ENCODE data around the gene ITGA3.

ITGA3 gene

DNA sequence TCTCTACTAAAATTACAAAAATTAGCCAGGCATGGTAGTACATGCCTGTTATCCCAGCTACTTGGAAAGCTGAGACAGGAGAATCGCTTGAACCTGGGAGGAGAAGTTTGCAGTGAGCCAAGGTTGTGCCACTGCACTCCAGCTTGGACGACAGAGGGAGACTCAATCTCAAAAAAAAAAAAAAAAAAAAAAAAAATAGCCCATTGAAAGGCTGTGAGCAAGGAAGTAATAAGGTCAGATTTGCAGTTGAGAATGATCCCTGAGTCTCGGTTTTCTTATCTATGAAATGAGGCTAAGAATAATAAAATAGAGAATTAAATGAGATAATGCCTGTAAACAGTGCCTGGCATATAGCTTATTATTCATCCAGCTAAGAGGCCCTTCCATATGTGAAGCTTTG is 37.9 kb downstream of the ITGA3 start:
- TF ChIP-seq POLR2A (IDR thresholded peaks at IDR 0.05; ENCODE audit: low read depth, low read length) = no peak
- no peak for DNase-seq (ENCODE audit: insufficient read length, low spot score)
- FAIRE-seq = no peak

DNA sequence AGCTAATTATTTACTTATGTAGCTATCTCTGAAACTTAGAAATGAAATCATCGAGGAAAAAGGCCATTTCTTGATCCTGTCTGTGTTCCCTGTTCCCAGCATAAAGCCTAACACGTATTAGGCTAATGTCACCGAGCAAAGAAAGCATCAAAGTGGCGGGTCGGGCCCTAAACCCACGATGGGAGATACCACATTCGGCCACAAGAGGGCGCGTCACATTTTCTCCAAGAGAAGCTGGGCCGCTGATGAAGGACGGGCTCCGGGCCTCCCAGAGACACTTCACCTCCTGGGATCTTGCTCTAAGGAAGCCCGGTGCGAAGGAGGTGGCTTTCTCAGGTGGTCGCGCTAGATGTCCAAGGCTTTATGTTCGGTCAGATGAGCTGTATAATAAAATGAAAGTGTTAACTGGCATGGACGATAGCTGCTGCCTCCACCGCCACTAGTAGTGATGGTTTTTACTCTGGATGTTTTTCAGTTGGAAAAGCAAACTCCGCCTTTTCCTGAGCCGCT is 38.4 kb downstream of the ITGA3 start:
- FAIRE-seq (no peak), DNase-seq (ENCODE audit: insufficient read length, low spot score) (no peak)
- no peak for TF ChIP-seq POLR2A (IDR thresholded peaks at IDR 0.05; ENCODE audit: low read depth, low read length)

DNA sequence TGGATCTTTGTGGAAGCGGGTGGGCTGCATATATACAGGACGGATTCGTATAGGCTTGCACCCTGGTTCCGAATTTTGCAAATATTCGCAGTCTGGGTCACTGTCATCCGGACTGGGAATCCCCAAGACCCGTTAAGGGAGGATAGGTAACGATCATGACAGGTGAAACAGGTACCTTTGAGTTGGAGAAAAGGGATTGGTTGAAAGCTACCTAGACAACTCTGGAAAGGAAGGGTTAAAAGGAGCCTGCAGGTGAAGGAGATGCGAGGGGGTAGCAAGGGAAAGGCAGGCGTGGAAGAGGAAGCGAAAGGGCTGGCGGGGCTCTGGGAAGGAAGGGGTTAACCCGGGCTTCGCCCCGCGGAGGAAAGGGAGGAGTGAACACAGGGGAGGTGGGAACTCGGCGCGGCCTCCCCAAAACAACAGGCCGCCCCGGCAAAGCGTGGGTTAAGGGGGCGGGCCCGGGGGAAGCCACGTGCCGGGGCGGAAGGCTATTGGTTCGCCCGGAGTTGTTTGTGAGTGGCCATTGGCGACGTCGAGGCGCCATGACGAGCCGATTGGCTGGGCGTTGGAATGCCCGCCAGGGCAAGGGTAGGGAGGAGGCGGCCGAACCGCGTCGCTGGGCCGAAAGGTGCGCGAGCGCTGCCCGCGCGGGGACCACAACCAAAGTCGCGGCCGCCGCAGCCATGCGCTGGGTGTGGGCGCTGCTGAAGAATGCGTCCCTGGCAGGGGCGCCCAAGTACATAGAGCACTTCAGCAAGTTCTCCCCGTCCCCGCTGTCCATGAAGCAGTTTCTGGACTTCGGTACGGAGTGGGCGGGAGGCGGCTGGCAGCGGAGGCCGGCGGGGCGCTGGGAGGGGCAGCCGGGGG is 39.1 kb downstream of the ITGA3 start, which contains the start of gene PDK2:
PDK2 (plus strand) TSS at position 599 of the 867 bp plus-strand sequence; CDS start at position 684, 85 bp downstream.
- TF ChIP-seq POLR2A (IDR thresholded peaks at IDR 0.05; ENCODE audit: low read depth, low read length) = peak; percentile 43; the same call in 1 of the 2 replicates
- peak; percentile 94 for DNase-seq (ENCODE audit: insufficient read length, low spot score)
- FAIRE-seq = no peak

DNA sequence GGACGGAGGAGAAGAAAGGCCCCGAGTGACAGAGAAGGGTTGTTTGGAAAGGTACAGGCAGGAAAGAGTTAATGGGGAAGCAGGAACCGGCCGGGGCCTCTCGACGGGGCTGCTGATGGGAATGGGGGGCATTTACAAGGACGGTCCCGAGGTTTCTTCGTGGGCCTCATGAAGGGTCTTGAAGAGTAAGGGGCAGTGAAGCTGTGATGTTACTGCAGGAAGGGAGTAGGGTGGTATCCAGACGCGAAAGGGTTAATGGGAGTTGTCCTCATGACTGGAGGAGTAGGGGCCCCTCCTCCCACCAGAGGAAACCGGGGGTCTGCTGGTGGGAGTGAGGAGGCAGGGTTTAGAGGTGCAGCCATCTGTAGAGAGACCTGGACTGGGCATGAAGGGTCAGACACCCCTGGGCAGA is 39.7 kb downstream of the ITGA3 start:
- no peak for TF ChIP-seq POLR2A (IDR thresholded peaks at IDR 0.05; ENCODE audit: low read depth, low read length)
- FAIRE-seq = no peak
- DNase-seq (ENCODE audit: insufficient read length, low spot score) = no peak

DNA sequence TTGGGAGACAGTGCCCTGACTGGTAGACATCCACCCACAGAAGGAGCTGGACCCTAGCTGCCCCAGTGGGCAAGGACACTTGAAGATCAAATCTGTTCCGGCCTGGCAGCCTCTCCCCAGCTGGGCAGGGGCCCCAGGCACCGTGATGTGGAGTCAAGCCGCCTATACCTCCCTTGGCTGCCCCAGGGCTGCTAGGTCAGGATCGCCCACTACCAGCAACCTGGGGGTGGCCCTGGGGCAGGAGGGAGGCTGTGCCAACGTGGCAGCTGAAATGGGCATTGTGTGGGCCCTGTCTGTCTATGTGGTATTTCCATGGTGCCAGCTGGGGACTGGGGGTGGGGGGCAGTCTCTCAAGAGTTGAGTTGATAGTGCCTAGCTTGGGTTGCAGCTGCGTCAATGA is 40.2 kb downstream of the ITGA3 start:
- DNase-seq (ENCODE audit: insufficient read length, low spot score) (no peak), FAIRE-seq (no peak)
- no peak for TF ChIP-seq POLR2A (IDR thresholded peaks at IDR 0.05; ENCODE audit: low read depth, low read length)

DNA sequence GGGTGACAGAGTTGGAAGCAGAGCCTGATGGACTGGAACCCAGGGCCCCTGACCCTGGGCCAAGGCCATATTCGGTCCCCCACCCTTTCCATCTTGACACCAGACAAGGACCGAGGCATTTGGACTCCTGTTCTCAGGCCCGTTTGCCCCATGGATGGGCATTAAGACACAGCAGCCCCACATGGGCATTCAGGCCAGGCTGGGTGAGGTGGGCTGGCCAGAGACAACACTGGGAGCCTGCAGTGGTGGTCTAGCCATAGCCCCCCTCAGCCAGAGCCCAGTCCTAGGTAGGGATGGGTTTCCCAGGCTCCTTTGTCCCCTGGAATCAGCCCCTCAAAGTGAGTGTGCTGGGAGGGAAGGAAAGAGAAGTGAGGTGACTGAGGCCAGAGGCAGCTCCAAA is 40.8 kb downstream of the ITGA3 start:
- no peak for TF ChIP-seq POLR2A (IDR thresholded peaks at IDR 0.05; ENCODE audit: low read depth, low read length)
- FAIRE-seq (no peak), DNase-seq (ENCODE audit: insufficient read length, low spot score) (no peak)

DNA sequence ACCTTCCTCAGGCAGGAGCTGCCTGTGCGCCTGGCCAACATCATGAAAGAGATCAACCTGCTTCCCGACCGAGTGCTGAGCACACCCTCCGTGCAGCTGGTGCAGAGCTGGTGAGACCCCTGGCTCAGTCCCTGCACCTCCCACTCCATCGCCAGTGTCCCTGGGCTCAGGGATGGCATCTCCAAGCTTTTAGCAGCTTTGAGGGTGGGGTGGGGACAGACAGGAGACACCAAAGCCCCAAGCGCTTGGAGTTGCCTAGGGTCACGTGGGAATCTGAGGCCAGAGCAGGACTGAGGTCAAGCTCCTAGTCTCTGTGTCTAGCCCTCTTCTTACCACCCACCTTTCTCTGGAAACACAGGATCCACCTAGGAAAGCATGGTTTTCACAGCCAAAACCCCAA is 41.5 kb downstream of the ITGA3 start:
- DNase-seq (ENCODE audit: insufficient read length, low spot score) = no peak
- no peak for FAIRE-seq
- TF ChIP-seq POLR2A (IDR thresholded peaks at IDR 0.05; ENCODE audit: low read depth, low read length) = no peak

DNA sequence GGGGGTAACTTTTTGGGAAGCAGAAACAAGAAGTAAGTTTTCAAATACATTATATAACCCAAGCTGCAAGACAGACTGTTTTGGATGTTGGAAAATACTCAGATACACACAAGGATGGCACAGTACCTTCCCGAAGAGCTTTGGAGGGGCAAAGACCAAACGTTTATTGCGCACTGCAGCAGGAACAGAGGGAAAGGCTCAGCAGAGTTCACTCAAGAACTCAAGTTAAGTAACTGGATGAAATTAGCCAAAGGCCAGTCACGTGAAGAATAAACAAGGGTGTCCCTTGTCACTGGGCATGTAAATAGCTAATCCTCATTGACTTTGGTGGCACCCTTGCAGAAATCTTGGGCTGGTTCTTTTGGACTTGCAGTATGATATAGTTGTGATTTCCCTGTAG is 42.0 kb downstream of the ITGA3 start:
- no peak for TF ChIP-seq POLR2A (IDR thresholded peaks at IDR 0.05; ENCODE audit: low read depth, low read length)
- DNase-seq (ENCODE audit: insufficient read length, low spot score) (no peak), FAIRE-seq (no peak)

DNA sequence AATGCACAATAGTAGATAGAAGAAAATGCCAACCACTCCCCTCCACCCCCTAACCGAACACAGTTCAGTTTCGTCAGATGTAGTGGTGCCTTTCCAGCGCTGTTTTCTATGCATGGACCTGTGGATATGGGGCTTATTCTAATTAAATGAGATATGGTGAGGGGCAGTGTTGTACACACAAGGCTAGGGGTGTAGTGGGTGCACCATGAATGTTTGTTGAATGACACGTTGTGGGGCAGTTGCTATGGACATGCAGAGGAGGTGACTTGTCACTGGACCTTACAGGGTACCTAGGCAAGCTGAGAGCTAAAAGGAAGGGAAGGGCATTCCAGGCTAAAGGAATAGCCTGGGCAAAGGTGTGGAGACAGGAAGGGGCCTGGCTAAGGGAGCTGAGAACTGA is 42.7 kb downstream of the ITGA3 start:
- FAIRE-seq (no peak), DNase-seq (ENCODE audit: insufficient read length, low spot score) (no peak)
- TF ChIP-seq POLR2A (IDR thresholded peaks at IDR 0.05; ENCODE audit: low read depth, low read length) = no peak

DNA sequence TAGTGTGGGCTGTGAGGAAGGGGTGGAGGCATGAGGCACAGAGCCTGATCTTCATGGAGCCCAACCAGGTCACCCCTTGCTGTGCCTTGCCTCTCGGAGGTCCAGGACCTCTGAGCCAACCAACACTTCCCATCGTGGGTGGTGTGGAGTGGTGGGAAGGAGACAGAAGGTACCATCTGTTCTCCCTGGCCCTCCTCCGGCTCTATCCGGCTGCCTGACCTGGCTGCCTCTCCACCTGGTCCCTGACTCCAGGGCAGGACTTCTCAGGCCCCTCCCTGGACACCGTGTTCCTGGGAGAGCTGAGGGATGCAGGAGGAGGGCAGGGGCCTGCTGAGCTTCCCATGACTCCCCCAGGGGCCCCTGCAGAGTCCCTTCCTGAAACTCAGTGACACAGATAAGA is 43.1 kb downstream of the ITGA3 start:
- FAIRE-seq = no peak
- no peak for DNase-seq (ENCODE audit: insufficient read length, low spot score)
- TF ChIP-seq POLR2A (IDR thresholded peaks at IDR 0.05; ENCODE audit: low read depth, low read length) = no peak

DNA sequence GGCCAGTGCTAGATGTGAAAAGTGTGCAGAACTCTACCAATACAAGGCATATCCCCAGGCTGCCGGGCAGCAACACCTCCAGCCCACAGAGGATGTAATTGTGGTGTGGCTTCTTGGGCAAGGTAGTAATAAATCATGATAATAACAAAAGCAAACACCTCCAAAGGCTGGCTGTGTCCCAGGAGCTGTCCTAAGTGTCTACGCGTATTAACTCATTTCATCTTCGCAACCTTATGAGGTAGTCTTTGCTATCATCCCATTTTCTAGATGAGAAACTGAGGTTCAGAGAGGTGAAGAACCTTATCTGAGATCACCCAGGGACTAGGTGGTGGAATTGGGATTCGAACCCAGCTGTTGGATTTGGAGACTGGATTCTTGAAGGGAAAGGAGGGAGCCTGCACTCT is 44.6 kb downstream of the ITGA3 start:
- no peak for FAIRE-seq
- no peak for TF ChIP-seq POLR2A (IDR thresholded peaks at IDR 0.05; ENCODE audit: low read depth, low read length)
- DNase-seq (ENCODE audit: insufficient read length, low spot score) = no peak

DNA sequence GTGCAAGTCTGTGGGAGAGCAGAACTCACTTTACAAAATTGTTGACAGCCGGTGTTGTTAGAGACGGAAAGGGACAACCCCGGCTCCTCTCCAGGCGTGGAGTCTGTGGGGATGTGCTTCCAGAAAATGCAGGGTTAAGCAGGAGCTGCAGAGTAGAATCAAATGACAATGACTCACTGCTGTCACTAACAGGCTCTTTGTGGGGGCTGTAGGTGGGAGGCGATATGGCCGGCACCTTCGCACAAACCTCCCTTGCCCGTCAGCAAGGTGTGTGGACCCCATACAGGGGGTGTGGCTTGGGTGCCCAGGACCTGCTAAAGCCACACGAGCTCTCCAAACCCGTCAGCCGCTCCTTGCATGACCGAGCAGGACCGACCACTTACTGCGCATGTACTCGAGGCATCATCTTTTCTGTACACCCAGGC is 45.0 kb downstream of the ITGA3 start:
- no peak for FAIRE-seq
- no peak for TF ChIP-seq POLR2A (IDR thresholded peaks at IDR 0.05; ENCODE audit: low read depth, low read length)
- no peak for DNase-seq (ENCODE audit: insufficient read length, low spot score)

DNA sequence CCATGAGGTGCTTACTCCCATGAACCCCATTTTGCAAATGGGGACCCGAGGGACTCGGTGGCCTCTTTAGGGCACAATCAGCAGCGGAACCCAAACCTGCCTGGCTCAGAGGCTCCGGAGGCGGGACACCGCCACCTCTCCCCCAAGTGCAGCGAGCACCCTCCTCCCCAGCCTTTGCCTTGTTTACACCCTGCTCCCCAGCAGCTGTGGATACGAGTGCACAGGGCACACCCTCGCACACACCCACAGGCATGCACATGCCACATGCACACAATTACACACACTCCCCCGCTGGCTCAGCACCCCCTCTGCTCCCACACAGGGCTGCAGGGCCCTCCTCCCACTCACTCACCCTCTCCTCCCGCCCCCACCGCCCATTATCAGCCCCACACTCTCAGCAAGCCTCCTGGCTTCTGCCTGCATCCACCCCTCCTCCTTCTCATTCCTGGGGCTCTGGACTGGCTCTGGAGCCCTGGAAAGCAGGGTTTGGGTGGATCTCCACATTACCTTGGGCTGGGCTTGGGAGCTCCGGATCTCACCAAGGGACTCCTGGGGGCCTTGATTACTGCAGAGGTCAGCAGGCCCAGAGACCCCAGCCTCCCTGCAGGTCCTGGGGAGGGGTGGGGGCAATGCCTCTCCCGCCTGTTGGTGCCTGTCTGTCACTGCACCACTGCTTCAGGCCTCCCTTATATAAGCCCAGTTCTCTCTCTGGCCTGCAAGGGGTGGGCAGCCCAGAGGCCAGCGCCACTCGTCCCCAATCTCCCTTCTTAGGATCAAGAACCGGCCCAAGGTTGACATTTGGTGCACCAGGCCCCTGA is 45.6 kb downstream of the ITGA3 start:
- FAIRE-seq = no peak
- no peak for TF ChIP-seq POLR2A (IDR thresholded peaks at IDR 0.05; ENCODE audit: low read depth, low read length)
- no peak for DNase-seq (ENCODE audit: insufficient read length, low spot score)
